Activated T-cell treated with anti-CD3 and anti-CD28 coated beads, Interleukin-2, amount 50 U/mL, for 24 hours (primary cell): ENCODE measurements around the gene MT1HL1.
"Not testable (repeated sequence)": the region's sequence is repeated elsewhere in the genome, so short reads cannot be mapped to it uniquely, and the experiment has no call there.

ENCODE experiments used
- DNase-seq: peaks from one replicate; pipeline ENCODE4 v3.0.0-alpha.2; 2020
- H3K27ac Mint-ChIP-seq: 2 replicates; pipeline ENCODE4 v1.8.0; 2020; ENCODE audit warnings: mild to moderate bottlenecking, mixed read lengths
- H3K27me3 Mint-ChIP-seq: 2 replicates; pipeline ENCODE4 v1.8.0; 2020; ENCODE audit warnings: mixed read lengths
- H3K36me3 Mint-ChIP-seq: 2 replicates; pipeline ENCODE4 v1.8.0; 2020; ENCODE audit warnings: low read depth, mixed read lengths
- H3K4me1 Mint-ChIP-seq: 2 replicates; pipeline ENCODE4 v1.8.0; 2020; ENCODE audit warnings: low read depth, mixed read lengths
- H3K4me3 Mint-ChIP-seq: 2 replicates; pipeline ENCODE4 v1.8.0; 2020; ENCODE audit warnings: mild to moderate bottlenecking, moderate library complexity, mixed read lengths
- H3K9me3 Mint-ChIP-seq: 2 replicates; pipeline ENCODE4 v1.8.0; 2020; ENCODE audit warnings: mixed read lengths

Gene MT1HL1

GRCh38 chr1:236975461-236975860 lies 28.8 kb downstream of the MT1HL1 start:
- peaks cover 10% of the 10 kb centered on the region for H3K27me3 Mint-ChIP-seq
- no peaks in the 10 kb centered on the region for H3K4me1 Mint-ChIP-seq
- DNase-seq: no peak
- H3K27ac Mint-ChIP-seq: no peak overlapping the region
- no peak overlapping the region for H3K4me3 Mint-ChIP-seq
- no peaks in the 10 kb centered on the region for H3K36me3 Mint-ChIP-seq
- H3K9me3 Mint-ChIP-seq: no peaks in the 10 kb centered on the region

GRCh38 chr1:236974025-236974424 lies 30.2 kb downstream of the MT1HL1 start:
- H3K27me3 Mint-ChIP-seq: peaks cover 14% of the 10 kb centered on the region

GRCh38 chr1:236966636-236967035 lies 37.6 kb downstream of the MT1HL1 start:
- Mint-ChIP-seq H3K27ac (no peak overlapping the region), H3K4me3 (no peak overlapping the region), H3K36me3 (no peaks in the 10 kb centered on the region), H3K27me3 (peaks cover 34% of the 10 kb centered on the region), H3K4me1 (no peaks in the 10 kb centered on the region), H3K9me3 (peaks cover 5% of the 10 kb centered on the region)
- DNase-seq: no peak

More at GRCh38 chr1:236974025-236974424, 30.2 kb downstream of the MT1HL1 start:
- H3K4me3 Mint-ChIP-seq, H3K4me1 Mint-ChIP-seq, DNase-seq, H3K27ac Mint-ChIP-seq, H3K9me3 Mint-ChIP-seq, H3K36me3 Mint-ChIP-seq: not testable (repeated sequence)

- H3K36me3 Mint-ChIP-seq: no peaks in the 10 kb centered on the region
- peaks cover 34% of the 10 kb centered on the region for H3K27me3 Mint-ChIP-seq
- no peak for DNase-seq
- H3K4me3 Mint-ChIP-seq: no peak overlapping the region
- H3K4me1 Mint-ChIP-seq: no peaks in the 10 kb centered on the region
- peaks cover 18% of the 10 kb centered on the region for H3K9me3 Mint-ChIP-seq
- no peak overlapping the region for H3K27ac Mint-ChIP-seq
Observed at GRCh38 chr1:236963920-236964319, 40.3 kb downstream of the MT1HL1 start.

- Mint-ChIP-seq H3K27me3 (peaks cover 20% of the 10 kb centered on the region), H3K36me3 (no peaks in the 10 kb centered on the region), H3K4me1 (no peaks in the 10 kb centered on the region), H3K4me3 (no peak overlapping the region), H3K9me3 (peaks cover 20% of the 10 kb centered on the region), H3K27ac (no peak overlapping the region)
- no peak for DNase-seq
Observed at GRCh38 chr1:236959112-236959511, 45.1 kb downstream of the MT1HL1 start.

- peaks cover 22% of the 10 kb centered on the region for H3K27me3 Mint-ChIP-seq
- H3K4me3 Mint-ChIP-seq: no peak overlapping the region
- H3K36me3 Mint-ChIP-seq: no peaks in the 10 kb centered on the region
- peaks cover 18% of the 10 kb centered on the region for H3K9me3 Mint-ChIP-seq
- no peak overlapping the region for H3K27ac Mint-ChIP-seq
- no peak for DNase-seq
- H3K4me1 Mint-ChIP-seq: no peaks in the 10 kb centered on the region
Observed at GRCh38 chr1:236957235-236957634, 47.0 kb downstream of the MT1HL1 start.
